ENCODE measurements around the gene RREB1. TPM values are rescaled to one million over a fixed set of nuclear protein-coding genes. Genes with fewer than 3 reads are reported as not detected.

RREB1 gene
- total RNA-seq, 2 experiments from 2014 or later, result 17.4 to 18.5 TPM

DNA sequence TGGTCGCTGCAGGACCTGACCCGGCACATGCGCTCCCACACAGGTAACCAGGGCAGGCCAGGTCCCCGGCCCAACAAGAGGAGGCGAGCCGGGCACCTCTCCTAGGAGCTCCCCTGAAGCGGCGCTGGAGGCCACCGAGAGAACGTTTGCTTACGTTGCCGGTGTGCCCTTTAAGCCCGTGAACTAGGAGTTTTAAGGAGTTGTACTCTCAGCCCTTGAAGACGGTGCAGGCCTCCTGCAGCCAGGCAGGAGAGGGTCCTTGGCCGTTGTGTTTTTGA lies 139.4 kb downstream of the RREB1 start:
- Mint-ChIP-seq H3K36me3 (peaks cover 8% of the 10 kb centered on the region), H3K9me3 (no peaks in the 10 kb centered on the region), H3K27me3 (no peaks in the 10 kb centered on the region), H3K4me1 (peaks cover 11% of the 10 kb centered on the region), H3K27ac (no peak overlapping the region), H3K4me3 (no peak overlapping the region)
- no peak for DNase-seq

GRCh38 chr6:7247828-7248227 lies 140.1 kb downstream of the RREB1 start:
- H3K27ac Mint-ChIP-seq, result no peak overlapping the region
- H3K36me3 Mint-ChIP-seq, result peaks cover 8% of the 10 kb centered on the region
- H3K9me3 Mint-ChIP-seq, result no peaks in the 10 kb centered on the region
- DNase-seq, result no peak
- no peaks in the 10 kb centered on the region for H3K27me3 Mint-ChIP-seq
- H3K4me1 Mint-ChIP-seq, result peaks cover 6% of the 10 kb centered on the region
- no peak overlapping the region for H3K4me3 Mint-ChIP-seq

DNA sequence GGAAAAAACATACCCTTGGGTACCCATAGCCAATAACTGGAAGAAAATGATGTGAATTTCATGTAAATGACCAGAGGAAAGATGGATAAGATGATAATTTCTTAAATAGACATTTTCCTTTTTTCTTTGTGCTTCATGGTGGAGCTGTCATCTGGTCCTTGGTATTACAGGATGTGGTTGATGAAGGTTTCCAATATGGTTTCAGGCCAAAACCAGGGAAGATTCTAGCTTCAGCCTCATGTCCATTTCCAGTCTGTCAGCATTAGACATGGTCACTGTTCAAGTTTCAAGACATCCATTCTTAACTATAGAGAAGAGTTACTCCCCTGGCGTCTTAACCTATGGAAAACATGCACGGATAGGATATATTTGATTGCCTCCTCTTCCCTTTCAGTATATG lies 141.6 kb downstream of the RREB1 start:
- Mint-ChIP-seq H3K9me3 (no peaks in the 10 kb centered on the region), H3K27me3 (no peaks in the 10 kb centered on the region), H3K27ac (no peak overlapping the region), H3K36me3 (peaks cover 8% of the 10 kb centered on the region), H3K4me3 (no peak overlapping the region), H3K4me1 (no peaks in the 10 kb centered on the region)
- DNase-seq, result no peak

DNA sequence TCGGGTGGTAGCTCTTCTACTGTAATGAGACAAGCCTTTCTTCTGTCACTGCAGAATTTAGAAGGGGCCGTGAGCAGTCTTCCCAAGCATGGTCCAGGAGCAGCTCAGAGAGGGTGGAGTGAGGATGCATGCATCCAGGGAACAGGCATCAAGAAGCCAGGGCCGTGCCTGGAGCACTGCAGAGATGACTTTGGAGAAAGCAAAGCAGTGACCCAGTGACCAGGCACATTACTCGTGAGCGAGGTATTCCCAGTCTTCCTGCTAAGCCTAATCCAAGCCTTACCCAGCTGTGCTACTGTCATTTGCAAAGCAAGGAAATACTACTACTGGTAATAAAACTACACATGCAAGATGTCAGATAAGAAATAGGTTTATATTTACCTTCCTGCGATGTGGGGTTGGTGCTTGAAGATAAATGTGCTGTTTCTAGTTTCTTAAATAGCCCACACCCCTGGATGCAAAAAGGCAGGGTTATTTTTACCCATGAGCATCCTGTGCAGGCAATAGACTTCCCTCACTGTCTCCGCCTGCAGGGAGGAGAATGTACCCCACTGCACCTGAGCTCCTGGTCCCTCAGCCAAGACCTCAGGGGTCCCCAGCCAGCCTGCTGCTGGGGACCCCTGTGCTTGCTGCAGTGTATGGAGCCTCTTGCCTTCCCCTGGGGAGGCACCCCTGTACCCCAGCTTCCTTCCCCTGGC lies 142.3 kb downstream of the RREB1 start:
- no peaks in the 10 kb centered on the region for H3K9me3 Mint-ChIP-seq
- no peaks in the 10 kb centered on the region for H3K4me1 Mint-ChIP-seq
- no peak overlapping the region for H3K4me3 Mint-ChIP-seq
- DNase-seq, result no peak
- H3K36me3 Mint-ChIP-seq, result peaks cover 8% of the 10 kb centered on the region
- no peak overlapping the region for H3K27ac Mint-ChIP-seq
- H3K27me3 Mint-ChIP-seq, result no peaks in the 10 kb centered on the region

- H3K9me3 Mint-ChIP-seq, result no peaks in the 10 kb centered on the region
- no peak for DNase-seq
- no peak overlapping the region for H3K4me3 Mint-ChIP-seq
- H3K4me1 Mint-ChIP-seq, result no peaks in the 10 kb centered on the region
- peaks cover 5% of the 10 kb centered on the region for H3K36me3 Mint-ChIP-seq
- H3K27me3 Mint-ChIP-seq, result no peaks in the 10 kb centered on the region
- no peak overlapping the region for H3K27ac Mint-ChIP-seq
Measured at GRCh38 chr6:7250812-7251211, 143.1 kb downstream of the RREB1 start.

DNA sequence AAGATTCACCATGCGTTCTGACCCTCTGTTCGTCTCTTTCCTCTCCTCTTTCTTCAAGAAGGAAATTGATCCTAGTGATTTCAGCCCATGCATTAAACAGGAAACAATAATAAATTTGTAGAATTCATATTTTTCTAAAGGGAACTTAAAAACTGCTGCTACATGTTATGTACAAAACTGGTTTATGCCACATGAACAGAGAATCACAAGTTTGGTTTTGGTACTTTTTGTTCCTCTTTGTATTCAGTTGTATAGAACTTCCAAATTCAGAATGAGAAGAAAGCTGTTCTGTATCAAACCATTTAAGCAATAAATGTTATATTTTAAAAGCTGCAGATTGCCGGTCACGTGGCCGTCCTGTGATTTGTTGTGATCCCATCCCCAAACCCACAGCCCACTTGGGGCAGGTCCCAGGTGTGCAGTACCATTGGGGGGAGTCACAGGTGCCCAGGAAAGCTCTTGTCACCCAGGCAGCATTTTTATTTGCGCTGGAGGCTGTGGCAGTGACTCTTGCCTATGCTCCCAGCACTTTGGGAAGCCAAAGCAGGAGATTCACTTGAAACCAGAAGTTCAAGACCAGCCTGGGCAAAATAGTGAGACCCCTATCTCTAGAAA lies 144.0 kb downstream of the RREB1 start:
- Mint-ChIP-seq H3K4me3 (no peak overlapping the region), H3K4me1 (no peaks in the 10 kb centered on the region), H3K27ac (no peak overlapping the region), H3K36me3 (peaks cover 5% of the 10 kb centered on the region), H3K9me3 (peaks cover 1% of the 10 kb centered on the region), H3K27me3 (no peaks in the 10 kb centered on the region)
- no peak for DNase-seq

GRCh38 chr6:7252390-7252789 lies 144.6 kb downstream of the RREB1 start:
- no peak overlapping the region for H3K27ac Mint-ChIP-seq
- H3K4me1 Mint-ChIP-seq, result no peaks in the 10 kb centered on the region
- peaks cover 2% of the 10 kb centered on the region for H3K9me3 Mint-ChIP-seq
- H3K36me3 Mint-ChIP-seq, result peaks cover 5% of the 10 kb centered on the region
- H3K27me3 Mint-ChIP-seq, result no peaks in the 10 kb centered on the region
- no peak for DNase-seq
- no peak overlapping the region for H3K4me3 Mint-ChIP-seq

GRCh38 chr6:7254980-7255835 lies 147.4 kb downstream of the RREB1 start:
- Mint-ChIP-seq H3K36me3 (peaks cover 3% of the 10 kb centered on the region), H3K4me3 (no peak overlapping the region), H3K4me1 (no peaks in the 10 kb centered on the region), H3K27me3 (peaks cover 11% of the 10 kb centered on the region), H3K9me3 (peaks cover 2% of the 10 kb centered on the region), H3K27ac (no peak overlapping the region)
- DNase-seq, result no peak

DNA sequence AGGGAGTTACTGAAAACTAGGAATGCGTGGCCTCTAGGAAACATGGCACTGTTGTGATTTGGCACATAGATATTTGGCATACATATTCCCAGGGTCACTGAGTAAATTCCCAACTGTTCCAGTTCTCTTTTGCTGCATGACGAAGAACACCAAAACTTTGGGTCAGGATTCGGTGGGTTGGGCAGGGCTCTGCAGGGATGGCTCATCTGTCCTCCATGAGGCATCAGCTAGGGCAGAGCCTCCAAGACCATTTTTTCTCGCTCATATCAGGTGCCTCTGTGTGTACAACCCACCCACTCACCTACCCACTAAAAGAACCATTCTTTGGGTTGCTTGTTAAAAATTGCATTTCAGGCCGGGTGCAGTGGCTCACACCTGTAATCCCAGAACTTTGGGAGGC lies 148.2 kb downstream of the RREB1 start:
- H3K4me1 Mint-ChIP-seq, result peaks cover 6% of the 10 kb centered on the region
- no peak for DNase-seq
- H3K36me3 Mint-ChIP-seq, result no peaks in the 10 kb centered on the region
- peaks cover 19% of the 10 kb centered on the region for H3K27me3 Mint-ChIP-seq
- H3K27ac Mint-ChIP-seq, result no peak overlapping the region
- no peak overlapping the region for H3K4me3 Mint-ChIP-seq
- peaks cover 2% of the 10 kb centered on the region for H3K9me3 Mint-ChIP-seq

- Mint-ChIP-seq H3K27ac (no peak overlapping the region), H3K27me3 (peaks cover 22% of the 10 kb centered on the region), H3K9me3 (peaks cover 2% of the 10 kb centered on the region), H3K4me3 (no peak overlapping the region), H3K36me3 (no peaks in the 10 kb centered on the region), H3K4me1 (peaks cover 13% of the 10 kb centered on the region)
- DNase-seq, result no peak
Measured at GRCh38 chr6:7256785-7257184, 149.0 kb downstream of the RREB1 start.

DNA sequence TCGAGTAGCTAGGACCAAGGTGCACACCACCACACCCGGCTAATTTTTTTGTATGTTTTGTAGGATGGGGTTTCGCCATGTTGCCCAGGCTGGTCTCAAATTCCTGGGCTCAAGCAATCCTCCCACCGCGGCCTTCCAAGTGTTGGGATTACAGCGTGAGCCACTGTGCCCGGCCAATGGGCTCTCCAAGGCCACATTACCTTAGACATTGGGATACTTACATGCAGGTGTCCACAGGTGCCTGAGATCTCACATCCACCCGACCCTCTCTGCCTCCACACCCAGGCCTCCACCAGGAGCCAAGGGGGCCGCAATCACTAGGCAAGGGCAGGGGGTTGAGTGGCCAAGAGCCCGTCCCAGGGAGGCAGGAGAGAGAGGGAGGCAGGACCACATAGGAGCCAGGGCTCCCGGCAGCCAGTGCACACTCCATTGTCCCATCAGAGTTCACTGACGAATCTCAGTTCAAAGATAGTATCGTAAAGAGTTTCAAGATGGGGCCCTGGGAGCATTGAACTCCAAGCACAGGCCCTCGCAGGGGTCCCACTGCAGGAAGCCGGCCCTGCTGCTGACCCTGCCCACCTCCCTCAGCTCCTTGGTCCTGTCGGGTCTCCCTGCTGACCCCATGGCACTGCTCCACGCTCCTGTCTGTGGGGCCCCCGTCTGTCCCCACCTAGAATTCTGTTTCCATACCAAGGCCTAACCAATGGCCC lies 149.9 kb downstream of the RREB1 start:
- H3K4me3 Mint-ChIP-seq, result no peak overlapping the region
- peaks cover 16% of the 10 kb centered on the region for H3K4me1 Mint-ChIP-seq

DNA sequence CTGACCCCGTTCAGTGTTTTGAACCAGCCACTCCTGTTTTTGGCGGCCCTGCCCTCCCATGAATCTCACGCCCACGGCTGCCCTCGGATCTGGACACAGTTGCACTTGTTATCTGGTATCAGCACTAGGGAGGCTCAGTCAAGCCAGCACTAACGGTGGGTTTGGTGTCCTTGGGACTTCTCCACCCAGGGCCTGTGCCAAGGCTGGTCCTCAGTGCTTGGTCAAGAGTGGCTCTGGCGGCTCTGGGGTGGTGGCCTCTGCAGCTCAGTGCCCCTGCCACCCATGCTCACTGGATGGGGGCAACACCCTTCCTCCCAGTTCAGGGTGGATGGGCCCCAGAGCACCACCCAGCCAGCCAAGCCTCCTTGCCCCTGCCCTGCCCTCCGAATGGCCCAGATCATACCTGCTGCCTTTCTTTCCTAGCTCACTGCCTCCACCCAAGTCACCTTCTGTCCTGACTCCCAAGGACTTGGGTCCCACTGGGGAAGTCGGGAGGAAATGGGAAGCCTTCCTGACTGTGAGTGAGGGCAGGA lies 150.5 kb downstream of the RREB1 start:
- Mint-ChIP-seq H3K36me3 (no peaks in the 10 kb centered on the region), H3K27me3 (peaks cover 28% of the 10 kb centered on the region), H3K4me3 (no peak overlapping the region), H3K4me1 (peaks cover 16% of the 10 kb centered on the region), H3K9me3 (peaks cover 2% of the 10 kb centered on the region), H3K27ac (no peak overlapping the region)
- no peak for DNase-seq

More for the DNA sequence above, 149.9 kb downstream of the RREB1 start:
- H3K36me3 Mint-ChIP-seq, result no peaks in the 10 kb centered on the region
- H3K27me3 Mint-ChIP-seq, result peaks cover 28% of the 10 kb centered on the region
- DNase-seq, result no peak
- no peak overlapping the region for H3K27ac Mint-ChIP-seq
- H3K9me3 Mint-ChIP-seq, result peaks cover 2% of the 10 kb centered on the region

- Mint-ChIP-seq H3K27me3 (peaks cover 28% of the 10 kb centered on the region), H3K4me3 (peak overlapping the region; percentile 79), H3K27ac (peak overlapping the region; percentile 26), H3K36me3 (no peaks in the 10 kb centered on the region), H3K9me3 (peaks cover 2% of the 10 kb centered on the region), H3K4me1 (peaks cover 16% of the 10 kb centered on the region)
- DNase-seq, result no peak
Measured at GRCh38 chr6:7260291-7261031, 152.7 kb downstream of the RREB1 start.

- H3K27ac Mint-ChIP-seq, result peak overlapping the region; percentile 26
- DNase-seq, result peak; percentile 73
- H3K27me3 Mint-ChIP-seq, result peaks cover 28% of the 10 kb centered on the region
- peaks cover 16% of the 10 kb centered on the region for H3K4me1 Mint-ChIP-seq
- peaks cover 2% of the 10 kb centered on the region for H3K9me3 Mint-ChIP-seq
- no peaks in the 10 kb centered on the region for H3K36me3 Mint-ChIP-seq
- H3K4me3 Mint-ChIP-seq, result peak overlapping the region; percentile 79
Measured at GRCh38 chr6:7261032-7261841, 153.5 kb downstream of the RREB1 start.

Measured in activated naive CD8-positive, alpha-beta T cell treated with anti-CD3 and anti-CD28 coated beads for 36 hours (primary cell).